Measurements from ENCODE around the gene IL22. TPM values are rescaled to one million over a fixed set of nuclear protein-coding genes. Genes with fewer than 3 reads are reported as not detected.

Gene IL22
- total and polyA plus RNA-seq, 9 of the 15 experiments (the other 6 are each of a cell fraction or from before 2014, with no cell fraction given) = not detected

DNA sequence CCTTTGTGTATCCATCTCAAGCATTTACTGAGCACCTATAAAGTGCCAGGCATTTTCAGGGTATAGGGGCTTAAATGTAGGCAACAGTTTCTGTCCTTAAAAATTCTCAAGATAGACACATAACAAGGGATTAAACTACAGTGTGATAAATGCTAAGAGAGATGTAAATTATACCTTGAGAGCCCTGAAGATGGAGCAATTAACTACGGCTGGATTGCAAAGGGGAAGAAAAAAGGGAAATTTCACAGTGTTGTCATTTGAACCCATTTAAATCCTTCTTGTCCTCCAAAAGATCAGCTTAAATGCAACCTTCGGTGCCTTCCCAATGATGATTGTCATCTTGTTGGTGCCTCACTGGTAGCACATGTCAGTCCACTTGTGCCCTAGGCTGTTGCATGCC, 16.3 kb downstream of the IL22 start (continued):
- TF ChIP-seq XRCC5 (IDR thresholded peaks at IDR 0.05; ENCODE audit: low read depth, low read length) = no peak

DNA sequence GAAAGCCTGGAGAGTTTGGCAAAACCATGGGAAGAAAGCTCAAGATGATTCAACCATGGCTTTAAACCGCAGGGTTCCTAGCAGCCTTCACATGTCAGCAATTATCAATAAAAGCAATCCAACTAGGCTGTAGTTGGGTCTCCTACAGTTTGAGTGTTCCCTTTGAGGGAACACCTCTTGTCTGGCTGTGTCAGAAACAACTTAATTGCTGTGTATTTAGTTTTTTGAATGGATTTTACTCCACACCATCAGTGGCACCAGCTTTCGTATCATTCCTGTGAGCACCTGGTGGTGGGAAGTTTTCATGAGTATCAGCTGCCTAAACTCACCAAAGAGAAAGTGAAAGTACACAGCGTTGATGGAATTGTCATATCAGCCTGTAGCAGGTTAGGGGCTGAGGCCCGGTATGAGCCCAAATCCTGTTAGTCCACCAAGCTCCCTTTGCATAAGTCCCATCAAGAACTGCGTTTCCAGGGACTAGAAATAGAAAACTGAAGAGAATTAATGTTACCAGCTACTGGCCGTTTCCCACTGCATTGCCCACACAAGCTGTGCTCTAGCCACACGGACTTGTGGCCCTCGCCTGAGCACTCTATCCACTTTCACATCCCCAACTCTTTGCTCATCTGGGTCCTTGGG, 16.9 kb downstream of the IL22 start:
- H3K4me1 ChIP-seq (replicated peaks in 1 of 2; ENCODE audit: control insufficient read depth in 2 of 2, insufficient read depth in 2 of 2, low read length in 2 of 2) = peaks cover 0 to 8% of the 10 kb centered on the region in 2 experiments; a peak in 3 of 5 replicates
- H3K9me1 ChIP-seq (ENCODE audit: control insufficient read depth, insufficient read depth, low read length) = no peaks in the 10 kb centered on the region
- DNase-seq (ENCODE audit: extremely low read depth in 1 of 4, low spot score in 3 of 4) (peak in 3 of 4 experiments; percentile 14 to 59 (median 49)), ATAC-seq (peak; percentile 84), FAIRE-seq (peak; percentile 52)
- no peaks in the 10 kb centered on the region for H3K9me3 ChIP-seq (replicated peaks; ENCODE audit: control insufficient read depth, insufficient read depth, low read depth, low read length)
- peak overlapping the region; percentile 84 for H2AFZ ChIP-seq (ENCODE audit: low read depth, low read length)
- in situ Hi-C loops (cut with MboI) (no loop called here), intact Hi-C loops (cut with micrococcal nuclease) (loop anchor here (5.0 kb wide), 1 partner anchor 81 kb away; no protein-coding TSS in a partner anchor)
- WGBS (ENCODE audit: insufficient coverage, low coverage, missing lambda C conversion rate) = 6% methylated on average over 8 of the region's 8 CpGs
- no peak overlapping the region for H3K27ac ChIP-seq (ENCODE audit: extremely low read depth, low read depth, low read length)
- no TSS peak for BruUV-seq (replicated peaks)
- H3K9ac ChIP-seq (ENCODE audit: insufficient read depth in 1 of 2, low read depth in 2 of 2, low read length in 2 of 2) = no peak overlapping the region; a peak in 1 of 4 replicates
- no peaks in the 10 kb centered on the region for H4K20me1 ChIP-seq (replicated peaks; ENCODE audit: control insufficient read depth, insufficient read depth, low read length)
- no peaks in the 10 kb centered on the region for H3K36me3 ChIP-seq (ENCODE audit: control insufficient read depth, insufficient read depth, low read length)
- CTCF ChIA-PET (ENCODE audit: low intra/inter-chr PET ratio) = interaction anchor here (0.7 kb wide), 1 partner anchor 881 kb away, joined by 3 read pairs; no protein-coding TSS in a partner anchor
- no peaks in the 10 kb centered on the region for H3K79me2 ChIP-seq (ENCODE audit: control insufficient read depth, insufficient read depth, low read length)
- peak overlapping the region; percentile 77 for H3K4me2 ChIP-seq (ENCODE audit: insufficient read depth, low read length)
- H3K27me3 ChIP-seq (ENCODE audit: control insufficient read depth in 2 of 2, insufficient read depth in 2 of 2, low read length in 2 of 2) = peaks cover 7 to 14% of the 10 kb centered on the region in 2 experiments; a peak in 2 of 5 replicates
- H3K4me3 ChIP-seq = peak overlapping the region; percentile 11; the same call in 1 of the 2 replicates
- POLR2A ChIA-PET = interaction anchor here (1.3 to 2.0 kb wide), 2 partner anchors 9 to 12 kb away, joined by 3 to 6 read pairs; no protein-coding TSS in a partner anchor
- TF ChIP-seq, protein P1, sequence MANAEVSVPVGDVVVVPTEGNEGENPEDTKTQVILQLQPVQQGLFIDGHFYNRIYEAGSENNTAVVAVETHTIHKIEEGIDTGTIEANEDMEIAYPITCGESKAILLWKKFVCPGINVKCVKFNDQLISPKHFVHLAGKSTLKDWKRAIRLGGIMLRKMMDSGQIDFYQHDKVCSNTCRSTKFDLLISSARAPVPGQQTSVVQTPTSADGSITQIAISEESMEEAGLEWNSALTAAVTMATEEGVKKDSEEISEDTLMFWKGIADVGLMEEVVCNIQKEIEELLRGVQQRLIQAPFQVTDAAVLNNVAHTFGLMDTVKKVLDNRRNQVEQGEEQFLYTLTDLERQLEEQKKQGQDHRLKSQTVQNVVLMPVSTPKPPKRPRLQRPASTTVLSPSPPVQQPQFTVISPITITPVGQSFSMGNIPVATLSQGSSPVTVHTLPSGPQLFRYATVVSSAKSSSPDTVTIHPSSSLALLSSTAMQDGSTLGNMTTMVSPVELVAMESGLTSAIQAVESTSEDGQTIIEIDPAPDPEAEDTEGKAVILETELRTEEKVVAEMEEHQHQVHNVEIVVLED (CRISPR knock-in tag; IDR thresholded peaks at IDR 0.05) = 0 out of 2 replicates have a peak, but pooled peaks have one; percentile 1
- TF ChIP-seq, protein P2, sequence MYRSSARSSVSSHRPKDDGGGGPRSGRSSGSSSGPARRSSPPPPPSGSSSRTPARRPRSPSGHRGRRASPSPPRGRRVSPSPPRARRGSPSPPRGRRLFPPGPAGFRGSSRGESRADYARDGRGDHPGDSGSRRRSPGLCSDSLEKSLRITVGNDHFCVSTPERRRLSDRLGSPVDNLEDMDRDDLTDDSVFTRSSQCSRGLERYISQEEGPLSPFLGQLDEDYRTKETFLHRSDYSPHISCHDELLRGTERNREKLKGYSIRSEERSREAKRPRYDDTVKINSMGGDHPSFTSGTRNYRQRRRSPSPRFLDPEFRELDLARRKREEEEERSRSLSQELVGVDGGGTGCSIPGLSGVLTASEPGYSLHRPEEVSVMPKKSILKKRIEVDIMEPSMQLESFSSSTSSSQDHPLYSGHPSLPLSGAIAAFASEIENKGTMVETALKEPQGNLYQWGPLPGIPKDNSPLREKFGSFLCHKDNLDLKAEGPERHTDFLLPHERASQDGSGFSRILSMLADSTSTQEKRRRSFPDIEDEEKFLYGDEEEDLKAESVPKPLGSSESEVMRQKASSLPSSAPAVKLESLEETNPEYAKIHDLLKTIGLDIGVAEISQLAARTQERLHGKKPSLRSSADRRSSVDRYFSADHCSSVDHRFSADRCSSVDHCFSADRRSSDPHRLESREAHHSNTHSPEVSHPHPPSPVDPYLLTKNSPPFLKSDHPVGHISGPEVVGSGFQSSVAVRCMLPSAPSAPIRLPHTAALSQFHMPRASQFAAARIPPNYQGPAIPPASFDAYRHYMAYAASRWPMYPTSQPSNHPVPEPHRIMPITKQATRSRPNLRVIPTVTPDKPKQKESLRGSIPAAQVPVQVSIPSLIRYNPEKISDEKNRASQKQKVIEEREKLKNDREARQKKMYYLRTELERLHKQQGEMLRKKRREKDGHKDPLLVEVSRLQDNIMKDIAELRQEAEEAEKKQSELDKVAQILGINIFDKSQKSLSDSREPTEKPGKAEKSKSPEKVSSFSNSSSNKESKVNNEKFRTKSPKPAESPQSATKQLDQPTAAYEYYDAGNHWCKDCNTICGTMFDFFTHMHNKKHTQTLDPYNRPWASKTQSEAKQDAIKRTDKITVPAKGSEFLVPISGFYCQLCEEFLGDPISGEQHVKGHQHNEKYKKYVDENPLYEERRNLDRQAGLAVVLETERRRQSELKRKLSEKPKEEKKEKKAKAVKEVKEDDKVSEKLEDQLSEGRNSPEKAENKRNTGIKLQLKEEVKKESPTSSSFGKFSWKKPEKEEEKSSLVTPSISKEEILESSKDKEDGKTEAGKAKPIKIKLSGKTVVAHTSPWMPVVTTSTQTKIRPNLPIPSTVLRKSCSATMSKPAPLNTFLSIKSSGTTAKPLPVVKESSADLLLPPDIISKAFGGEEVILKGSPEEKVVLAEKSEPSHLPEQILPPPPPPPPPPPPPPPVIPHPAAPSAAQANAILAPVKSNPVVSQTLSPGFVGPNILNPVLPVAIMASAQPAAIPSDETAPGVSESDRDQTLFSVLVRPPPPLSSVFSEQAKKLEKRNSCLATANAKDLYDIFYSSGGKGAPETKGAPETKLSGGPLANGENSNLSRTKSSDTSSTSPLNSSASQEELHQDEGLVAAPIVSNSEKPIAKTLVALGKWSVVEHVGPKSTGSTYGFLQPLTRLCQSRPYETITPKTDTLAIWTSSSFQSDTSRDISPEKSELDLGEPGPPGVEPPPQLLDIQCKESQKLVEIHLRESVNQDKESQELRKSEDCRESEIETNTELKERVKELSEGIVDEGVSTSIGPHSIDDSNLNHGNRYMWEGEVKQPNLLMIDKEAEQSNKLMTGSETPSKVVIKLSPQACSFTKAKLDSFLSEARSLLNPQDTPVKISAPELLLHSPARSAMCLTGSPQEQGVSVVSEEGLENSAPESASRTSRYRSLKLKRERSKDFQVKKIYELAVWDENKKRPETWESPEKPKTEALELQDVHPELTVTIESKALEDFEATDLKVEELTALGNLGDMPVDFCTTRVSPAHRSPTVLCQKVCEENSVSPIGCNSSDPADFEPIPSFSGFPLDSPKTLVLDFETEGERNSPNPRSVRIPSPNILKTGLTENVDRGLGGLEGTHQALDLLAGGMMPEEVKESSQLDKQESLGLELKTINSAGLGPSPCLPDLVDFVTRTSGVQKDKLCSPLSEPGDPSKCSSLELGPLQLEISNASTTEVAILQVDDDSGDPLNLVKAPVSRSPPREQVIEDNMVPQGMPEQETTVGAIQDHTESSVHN (IDR thresholded peaks at IDR 0.05; ENCODE audit: borderline replicate concordance in 1 of 2, low read depth in 1 of 2) = peak in 1 of 2 experiments; percentile 84; a peak in 2 of 4 replicates
- TF ChIP-seq ZNF57 (CRISPR knock-in tag; IDR thresholded peaks at IDR 0.05) (no peak), PHF21A (IDR thresholded peaks at IDR 0.05; ENCODE audit: borderline replicate concordance, low read depth) (no peak)
